ENCODE measurements around the gene NPAS3.

GRCh38 chr14:33068626-33069025 lies 129.9 kb downstream of the NPAS3 start:
- TF ChIP-seq CTCF (IDR thresholded peaks at IDR 0.05 in 8 of 11, conservative IDR thresholded peaks at IDR 0.05 in 3 of 11) (no peak), POLR2A (IDR thresholded peaks at IDR 0.05) (no peak)
